Endothelial cell (in vitro differentiated cells): Measurements from ENCODE around the gene MLYCD. TPM values are rescaled to one million over a fixed set of nuclear protein-coding genes. Genes with fewer than 3 reads are reported as not detected.

Experiments
- DNase-seq: peaks from one replicate; pipeline ENCODE4 v3.0.0; 2021; ENCODE audit warnings: low spot score
- H3K27ac Mint-ChIP-seq: one replicate; pipeline ENCODE4 v1.8.0; 2021; ENCODE audit warnings: mixed read lengths, inconsistent platforms; ENCODE audit not compliant: unreplicated experiment
- H3K27me3 Mint-ChIP-seq: one replicate; pipeline ENCODE4 v1.8.0; 2021; ENCODE audit warnings: mild to moderate bottlenecking, moderate library complexity, mixed read lengths, inconsistent platforms; ENCODE audit not compliant: unreplicated experiment
- H3K36me3 Mint-ChIP-seq: one replicate; pipeline ENCODE4 v1.8.0; 2021; ENCODE audit warnings: mild to moderate bottlenecking, low read depth, mixed read lengths, inconsistent platforms; ENCODE audit not compliant: unreplicated experiment
- H3K4me1 Mint-ChIP-seq: one replicate; pipeline ENCODE4 v1.8.0; 2021; ENCODE audit warnings: mild to moderate bottlenecking, mixed read lengths, inconsistent platforms; ENCODE audit not compliant: unreplicated experiment
- H3K4me3 Mint-ChIP-seq: one replicate; pipeline ENCODE4 v1.8.0; 2021; ENCODE audit warnings: mild to moderate bottlenecking, mixed read lengths, inconsistent platforms; ENCODE audit not compliant: unreplicated experiment
- H3K9me3 Mint-ChIP-seq: one replicate; pipeline ENCODE4 v1.8.0; 2021; ENCODE audit warnings: mixed read lengths, inconsistent platforms; ENCODE audit not compliant: unreplicated experiment
- CTCF ChIP-seq: fragments of 200-600 bp; sonication (generic); IDR thresholded peaks from one replicate; pipeline ENCODE4 v1.5.0; 2021; ENCODE audit warnings: antibody characterized with exemption; ENCODE audit not compliant: unreplicated experiment
- total RNA-seq: library from RNA; stranded (reverse); fragmentation: NEBNext Ultra II Directional; extraction: Animal tissue kit (Norgen Biotek cat#: 25700); gene quantifications from one replicate; pipeline ENCODE4 v1.2.1, GENCODE V29; 2021; ENCODE audit not compliant: unreplicated experiment

Gene MLYCD
- total RNA-seq, 1 donor from 2014 or later = 3.0 TPM

DNA sequence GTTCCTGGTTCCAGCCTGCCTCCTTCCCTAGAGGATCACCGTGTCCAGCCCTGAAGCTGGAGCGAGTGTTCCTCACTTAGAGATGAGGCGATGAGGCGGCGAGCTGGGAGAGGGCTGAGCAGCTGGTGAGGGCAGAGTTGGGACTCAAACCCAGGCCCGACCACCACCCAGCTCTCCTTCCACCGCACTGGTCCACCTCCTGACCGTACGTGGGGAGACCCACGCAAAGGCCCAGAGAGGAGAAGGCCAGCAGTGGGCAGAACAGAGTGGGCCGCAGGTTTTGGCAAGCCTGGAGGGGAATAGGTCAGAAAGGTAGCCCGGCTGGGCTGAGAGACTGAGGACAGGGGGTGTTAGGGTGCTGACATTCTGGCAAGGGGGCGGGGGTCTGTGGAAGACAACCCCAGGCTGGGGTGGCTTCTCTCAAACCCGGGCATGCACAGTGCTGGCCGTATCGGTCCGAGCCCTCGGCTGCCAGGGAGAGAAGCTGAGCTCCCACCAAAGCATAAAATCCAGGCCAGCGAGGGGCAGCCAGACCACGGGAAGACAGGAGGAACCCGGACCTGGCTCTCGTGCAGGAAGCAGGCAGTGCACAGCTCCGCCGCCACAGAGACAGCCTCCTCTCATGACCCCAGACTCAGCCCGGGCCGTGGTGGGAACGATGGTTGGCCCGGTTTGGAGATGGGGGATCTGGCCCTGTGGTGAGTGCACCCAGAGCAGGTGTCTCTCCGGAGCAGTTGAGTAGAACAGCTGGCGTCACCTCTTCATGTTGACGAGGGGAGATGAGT is 24.9 kb downstream of the MLYCD start:
- DNase-seq = no peak
- Mint-ChIP-seq H3K4me3 (no peak overlapping the region), H3K27ac (no peak overlapping the region), H3K36me3 (peaks cover 24% of the 10 kb centered on the region), H3K27me3 (peaks cover 10% of the 10 kb centered on the region), H3K4me1 (peaks cover 3% of the 10 kb centered on the region), H3K9me3 (no peaks in the 10 kb centered on the region)
- no peak for TF ChIP-seq CTCF

GRCh38 chr16:83924686-83925085 is 25.8 kb downstream of the MLYCD start:
- Mint-ChIP-seq H3K27me3 (peaks cover 10% of the 10 kb centered on the region), H3K27ac (no peak overlapping the region), H3K9me3 (no peaks in the 10 kb centered on the region), H3K4me1 (peaks cover 3% of the 10 kb centered on the region), H3K36me3 (peaks cover 15% of the 10 kb centered on the region), H3K4me3 (no peak overlapping the region)
- no peak for TF ChIP-seq CTCF
- no peak for DNase-seq

GRCh38 chr16:83925095-83925905 is 26.4 kb downstream of the MLYCD start:
- H3K27ac Mint-ChIP-seq = no peak overlapping the region
- peaks cover 10% of the 10 kb centered on the region for H3K27me3 Mint-ChIP-seq
- no peak for TF ChIP-seq CTCF
- peaks cover 3% of the 10 kb centered on the region for H3K4me1 Mint-ChIP-seq
- no peak for DNase-seq
- no peak overlapping the region for H3K4me3 Mint-ChIP-seq
- H3K36me3 Mint-ChIP-seq = peaks cover 12% of the 10 kb centered on the region
- H3K9me3 Mint-ChIP-seq = no peaks in the 10 kb centered on the region

DNA sequence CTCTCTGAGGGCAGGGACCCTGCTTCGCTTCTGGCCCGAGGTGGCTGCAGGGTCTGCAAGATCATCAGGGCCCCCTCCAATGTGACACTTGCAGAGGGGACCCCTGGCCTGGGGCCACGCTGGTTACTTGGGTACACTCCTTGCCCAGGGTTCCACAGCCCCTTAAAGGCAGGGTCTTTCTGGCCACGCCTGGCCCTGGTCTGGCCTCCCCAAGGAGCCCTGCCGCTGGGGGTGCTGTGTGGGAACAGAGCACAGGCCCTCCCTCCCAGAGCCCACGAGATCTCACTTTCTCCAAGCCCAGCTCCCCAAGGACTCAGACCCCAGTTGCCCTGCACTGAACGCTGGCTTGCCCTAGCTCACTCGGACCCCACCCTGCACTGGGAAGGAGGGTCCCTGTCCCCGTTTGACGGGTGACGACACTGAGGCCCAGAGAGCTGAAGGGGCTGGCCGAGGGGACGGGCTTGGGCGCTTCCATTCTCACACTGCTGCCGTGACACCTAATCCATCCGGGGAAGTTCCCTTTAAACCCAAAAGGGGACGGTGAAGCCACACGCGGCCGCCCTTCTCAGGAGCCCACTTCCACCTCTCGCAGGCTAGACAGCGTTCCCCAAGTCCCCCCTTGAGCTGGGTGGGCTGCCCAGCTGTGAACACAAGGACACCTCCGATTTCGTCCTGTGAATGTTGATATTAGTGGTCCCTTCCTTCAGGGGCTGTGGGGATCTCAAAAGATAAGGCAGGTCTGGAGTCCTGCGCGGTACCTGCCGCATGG is 27.2 kb downstream of the MLYCD start:
- Mint-ChIP-seq H3K27ac (peak overlapping the region; percentile 24), H3K4me3 (no peak overlapping the region), H3K9me3 (no peaks in the 10 kb centered on the region), H3K36me3 (peaks cover 8% of the 10 kb centered on the region), H3K4me1 (peaks cover 3% of the 10 kb centered on the region), H3K27me3 (peaks cover 8% of the 10 kb centered on the region)
- no peak for DNase-seq
- no peak for TF ChIP-seq CTCF
